CD4-positive, alpha-beta T cell treated with Interleukin-17A for 4 hours (primary cell): ENCODE data around the gene SLC25A10.
A peak's percentile ranks its signal among the peaks of the same experiment; 100 is the strongest.

Experiments
- DNase-seq: peaks from one replicate; pipeline ENCODE4 v3.0.0-alpha.2; 2020; ENCODE audit warnings: mixed read lengths

SLC25A10 gene

GRCh38 chr17:81687770-81688541 is 24.1 kb upstream of the SLC25A10 start:
- no peak for DNase-seq

GRCh38 chr17:81688616-81689015 is 23.5 kb upstream of the SLC25A10 start:
- no peak for DNase-seq

- no peak for DNase-seq
These were observed 22.0 kb upstream of the SLC25A10 start for GRCh38 chr17:81690066-81690465.

GRCh38 chr17:81690549-81690948 is 21.5 kb upstream of the SLC25A10 start:
- DNase-seq = no peak

GRCh38 chr17:81691196-81691595 is 20.9 kb upstream of the SLC25A10 start:
- no peak for DNase-seq

GRCh38 chr17:81691608-81692007 is 20.5 kb upstream of the SLC25A10 start:
- DNase-seq = no peak

GRCh38 chr17:81693509-81694210 is 18.4 kb upstream of the SLC25A10 start:
- no peak for DNase-seq

GRCh38 chr17:81694810-81695209 is 17.3 kb upstream of the SLC25A10 start:
- DNase-seq = no peak

- no peak for DNase-seq
These were observed 16.9 kb upstream of the SLC25A10 start for GRCh38 chr17:81695211-81695610.

GRCh38 chr17:81695801-81696200 is 16.3 kb upstream of the SLC25A10 start:
- DNase-seq = no peak

GRCh38 chr17:81696218-81696941 is 15.7 kb upstream of the SLC25A10 start:
- DNase-seq = no peak

GRCh38 chr17:81697261-81698044 is 14.6 kb upstream of the SLC25A10 start:
- no peak for DNase-seq

GRCh38 chr17:81700353-81701287 is 11.5 kb upstream of the SLC25A10 start:
- no peak for DNase-seq

GRCh38 chr17:81701288-81702071 is 10.6 kb upstream of the SLC25A10 start:
- no peak for DNase-seq

GRCh38 chr17:81702934-81703746 is 8.9 kb upstream of the SLC25A10 start, which contains the start of gene MRPL12:
Gene MRPL12, plus strand, starts transcription at chr17:81703367. Its CDS starts 135 bp downstream, at chr17:81703502.
- peak; percentile 90 for DNase-seq

GRCh38 chr17:81703747-81704654 is 8.1 kb upstream of the SLC25A10 start:
- no peak for DNase-seq

- DNase-seq = no peak
These were observed 6.4 kb upstream of the SLC25A10 start for GRCh38 chr17:81705518-81706231.

GRCh38 chr17:81706232-81706611 is 5.9 kb upstream of the SLC25A10 start:
- no peak for DNase-seq
